B cell (primary cell): ENCODE results near the gene CCDC187. TPM values are rescaled to one million over a fixed set of nuclear protein-coding genes. Genes with fewer than 3 reads are reported as not detected.

Source experiments
- ATAC-seq: fragments of 200-7000 bp; cut with Tn5 transposase; one replicate; pipeline ENCODE4 v1.10.0; 2021; ENCODE audit warnings: low read depth, mild to moderate bottlenecking, moderate number of reproducible peaks, moderate library complexity
- CTCF ChIA-PET: fragments of 350-600 bp; sonication (Branson Sonifier 250); formaldehyde crosslinking; loops from one replicate; lab custom pipeline; 2021; ENCODE audit warnings: antibody characterized with exemption, inconsistent platforms; lab: Charles Lee
- POLR2A ChIA-PET: fragments of 350-600 bp; sonication (Branson Sonifier 250); formaldehyde crosslinking; loops from one replicate; lab custom pipeline; 2021; ENCODE audit warnings: antibody characterized with exemption; lab: Charles Lee
- DNase-seq: peaks from one replicate; pipeline ENCODE4 v3.0.0; 2013
- H2AFZ ChIP-seq: 2 replicates; pipeline ENCODE4 v1.6.1; 2012; ENCODE audit warnings: mild to moderate bottlenecking, low read depth, low read length; ENCODE audit not compliant: insufficient read depth, poor library complexity, severe bottlenecking
- H3K27ac ChIP-seq, 2 donors: 1 replicate in 1 of 2; 2 replicates in 1 of 2; pipeline ENCODE4 v1.5.1; 2012 to 2013; ENCODE audit warnings: low read length in 2 of 2, mild to moderate bottlenecking in 2 of 2, moderate library complexity in 1 of 2
- H3K27me3 ChIP-seq, 4 experiments: fragments of 200-600 bp in 1 of 4; sonication (generic) in 1 of 4; replicated peaks in 1 of 4; 1 replicate in 2 of 4; 2 replicates in 2 of 4; pipeline versions ENCODE4 v1.6.1 to v1.7.0; 2013 to 2016; ENCODE audit warnings: low read length in 3 of 4, mild to moderate bottlenecking in 2 of 4, mixed read lengths in 1 of 4, moderate library complexity in 1 of 4; ENCODE audit not compliant: insufficient read depth in 4 of 4, control insufficient read depth in 3 of 4; ENCODE audit errors: control extremely low read depth in 1 of 4
- H3K36me3 ChIP-seq, 2 experiments: replicated peaks in 1 of 2; 1 replicate in 1 of 2; 2 replicates in 1 of 2; pipeline versions ENCODE4 v1.6.1 to v1.7.1; 2013; ENCODE audit warnings: low read length in 1 of 2; ENCODE audit not compliant: insufficient read depth in 2 of 2, control insufficient read depth in 1 of 2; ENCODE audit errors: control extremely low read depth in 1 of 2, extremely low read depth in 1 of 2
- H3K4me1 ChIP-seq, 2 donors: fragments of 200-600 bp in 1 of 2; sonication (generic) in 1 of 2; 1 replicate in 1 of 2; 2 replicates in 1 of 2; pipeline versions ENCODE4 v1.5.1 to v1.6.1; 2013 to 2017; ENCODE audit warnings: low read length in 2 of 2; ENCODE audit not compliant: control insufficient read depth in 2 of 2, insufficient read depth in 2 of 2
- H3K4me2 ChIP-seq: replicated peaks from 2 replicates; pipeline ENCODE3; 2012; ENCODE audit warnings: mild to moderate bottlenecking, low read depth, low read length; ENCODE audit not compliant: poor library complexity, severe bottlenecking
- H3K4me3 ChIP-seq, 5 experiments: fragments of 200-600 bp in 1 of 5; sonication (generic) in 1 of 5; 1 replicate in 3 of 5; 2 replicates in 2 of 5; pipeline versions ENCODE4 v1.5.1 to v1.7.0; 2011 to 2016; ENCODE audit warnings: low read length in 4 of 5, mild to moderate bottlenecking in 4 of 5, low read depth in 2 of 5, control low read depth in 1 of 5, moderate library complexity in 1 of 5; ENCODE audit not compliant: insufficient read depth in 1 of 5; ENCODE audit errors: control extremely low read depth in 1 of 5, extremely low read depth in 1 of 5
- H3K79me2 ChIP-seq: fragments of 200-600 bp; sonication (generic); one replicate; pipeline ENCODE4 v1.6.0; 2016; ENCODE audit warnings: low read length; ENCODE audit not compliant: control insufficient read depth, insufficient read depth
- H3K9ac ChIP-seq: fragments of 200-600 bp; sonication (generic); 2 replicates; pipeline ENCODE4 v1.6.1; 2017; ENCODE audit warnings: mild to moderate bottlenecking, low read length, moderate library complexity
- H3K9me3 ChIP-seq, 3 donors: one replicate each; pipeline versions ENCODE4 v1.6.1 to v1.7.1; 2013; ENCODE audit warnings: low read length in 2 of 3; ENCODE audit not compliant: control insufficient read depth in 2 of 3, insufficient read depth in 1 of 3; ENCODE audit errors: control extremely low read depth in 1 of 3
- H4K20me1 ChIP-seq: 2 replicates; pipeline ENCODE4 v1.6.0; 2012; ENCODE audit warnings: mild to moderate bottlenecking, low read length; ENCODE audit not compliant: insufficient read depth, control insufficient read depth, poor library complexity, severe bottlenecking
- H3K27ac Mint-ChIP-seq: one replicate; pipeline ENCODE4 v1.8.0; 2021; ENCODE audit warnings: mixed read lengths
- H3K27me3 Mint-ChIP-seq: one replicate; pipeline ENCODE4 v1.8.0; 2021; ENCODE audit warnings: mixed read lengths
- H3K4me1 Mint-ChIP-seq: one replicate; pipeline ENCODE4 v1.8.0; 2021; ENCODE audit warnings: mixed read lengths
- H3K4me3 Mint-ChIP-seq: one replicate; pipeline ENCODE4 v1.8.0; 2021; ENCODE audit warnings: mixed read lengths
- H3K9me3 Mint-ChIP-seq: one replicate; pipeline ENCODE4 v1.8.0; 2022; ENCODE audit warnings: mixed read lengths; ENCODE audit not compliant: insufficient read depth
- CTCF ChIP-seq: fragments of 200-600 bp; IDR thresholded peaks from one replicate; pipeline ENCODE4 v1.8.0; 2022; ENCODE audit warnings: antibody characterized with exemption, mild to moderate bottlenecking
- EZH2 ChIP-seq: IDR thresholded peaks from 2 replicates; pipeline ENCODE4 v1.6.1; 2012; ENCODE audit warnings: borderline replicate concordance, low read depth, mild to moderate bottlenecking, moderate library complexity, low read length; ENCODE audit not compliant: insufficient read depth, poor library complexity, severe bottlenecking
- WGBS: methylation state at CpG from one replicate; pipeline ENCODE4 v1.1.5; 2013; ENCODE audit warnings: missing lambda C conversion rate; ENCODE audit not compliant: insufficient coverage; 5-methylcytosine and 5-hydroxymethylcytosine counted together
- intact Hi-C: fragments of 100-400 bp; cut with micrococcal nuclease; formaldehyde crosslinking; loops from one replicate; pipeline ENCODE4 v1.10.0; 2022
- polyA plus RNA-seq: library from polyadenylated mRNA; depleted of rRNA; stranded (reverse); fragments of >200 nt; gene quantifications from 2 replicates; pipeline ENCODE4 v1.2.3, GENCODE V29; 2012
- total RNA-seq, 2 donors: library from RNA; stranded (reverse); fragments of 120-200 nt in 1 of 2; gene quantifications; 1 replicate in 1 of 2; 2 replicates in 1 of 2; pipeline versions ENCODE4 v1.2.3 to v1.2.4, GENCODE V29; 2013 to 2022

Gene CCDC187
- total and polyA plus RNA-seq, 2 donors (not counting 1 experiment from before 2014, with no cell fraction given) = 1.5 to 7.6 TPM

GRCh38 chr9:136339173-136339957 lies 35.5 kb upstream of the CCDC187 start:
- ATAC-seq = peak; percentile 60
- ChIA-PET CTCF (interaction anchor here (0.6 kb wide), 1 partner anchor 124 kb away, joined by 3 read pairs; no protein-coding TSS in a partner anchor), POLR2A (no interaction called here)

More at GRCh38 chr9:136339173-136339957, 35.5 kb upstream of the CCDC187 start:
- no peak overlapping the region for H2AFZ ChIP-seq
- H4K20me1 ChIP-seq = no peaks in the 10 kb centered on the region
- no peak overlapping the region for H3K4me3 ChIP-seq
- DNase-seq = peak; percentile 55
- no peaks in the 10 kb centered on the region for H3K9me3 ChIP-seq
- peak; percentile 77 for TF ChIP-seq CTCF
- TF ChIP-seq EZH2 = no peak
- H3K9ac ChIP-seq = no peak overlapping the region
- Mint-ChIP-seq H3K27me3 (no peaks in the 10 kb centered on the region), H3K27ac (no peak overlapping the region), H3K4me3 (no peak overlapping the region), H3K4me1 (peaks cover 9% of the 10 kb centered on the region), H3K9me3 (no peaks in the 10 kb centered on the region)
- no peak overlapping the region for H3K4me2 ChIP-seq
- intact Hi-C loops = loop anchor here (2.0 kb wide), 1 partner anchor 291 kb away; no protein-coding TSS in a partner anchor
- H3K36me3 ChIP-seq = no peaks in the 10 kb centered on the region
- WGBS = 77% methylated on average over 27 of the region's 32 CpGs
- H3K79me2 ChIP-seq = no peaks in the 10 kb centered on the region
- H3K4me1 ChIP-seq = peaks cover 3 to 6% of the 10 kb centered on the region in 2 donors
- no peaks in the 10 kb centered on the region for H3K27me3 ChIP-seq
- H3K27ac ChIP-seq = no peak overlapping the region
